ENCODE measurements around the gene ARMC6. TPM values are rescaled to one million over a fixed set of nuclear protein-coding genes. Genes with fewer than 3 reads are reported as not detected.

Gene ARMC6
- total RNA-seq, 1 experiment from 2014 or later = 66.5 TPM

DNA sequence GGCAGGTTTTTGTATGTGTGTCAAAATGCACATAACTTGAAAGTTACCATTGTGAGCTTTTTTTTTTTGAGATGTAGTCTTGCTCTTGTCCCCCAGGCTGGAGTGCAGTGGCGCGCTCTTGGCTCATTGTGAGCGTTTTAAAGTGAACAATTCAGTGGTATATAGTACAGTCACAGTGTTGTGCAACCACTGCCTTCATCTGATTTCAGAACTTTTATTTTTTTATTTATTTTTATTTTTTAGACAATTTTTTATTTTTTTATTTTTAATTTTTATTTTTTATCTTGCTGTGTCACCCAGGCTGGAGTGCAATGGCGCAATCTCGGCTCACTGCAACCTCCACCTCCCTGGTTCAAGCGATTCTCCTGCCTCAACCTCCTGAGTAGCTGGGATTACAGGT lies 45.4 kb downstream of the ARMC6 start:
- Histone ChIP-seq H3K9ac (ENCODE audit: extremely low read depth, insufficient read length, low read length) (no peak overlapping the region), H3K23me2 (ENCODE audit: insufficient read length, low read depth, low read length, poor library complexity, severe bottlenecking) (no peaks in the 10 kb centered on the region), H3K4me2 (ENCODE audit: insufficient read depth, insufficient read length, low read length) (no peak overlapping the region), H3K27ac (ENCODE audit: insufficient read length, low read depth, low read length) (no peak overlapping the region), H3K79me2 (ENCODE audit: insufficient read depth, low read length) (no peaks in the 10 kb centered on the region), H3K4ac (ENCODE audit: low read depth, low read length) (no peak overlapping the region), H3K27me3 (ENCODE audit: insufficient read depth, low read length) (no peaks in the 10 kb centered on the region; the same call in 1 of the 2 replicates), H2BK15ac (ENCODE audit: low read depth, low read length) (no peak overlapping the region), H4K20me1 (ENCODE audit: control insufficient read depth, insufficient read depth, insufficient read length) (no peaks in the 10 kb centered on the region), H2BK12ac (ENCODE audit: insufficient read length, low read depth, low read length) (no peak overlapping the region), H3K4me1 (ENCODE audit: insufficient read depth, low read length) (no peaks in the 10 kb centered on the region), H3K56ac (ENCODE audit: insufficient read length, low read depth, low read length) (no peak overlapping the region), H3K14ac (ENCODE audit: insufficient read depth, low read length) (no peak overlapping the region), H3T11ph (ENCODE audit: low read length) (no peak overlapping the region), H3K79me1 (ENCODE audit: insufficient read depth, low read depth, low read length, poor library complexity, severe bottlenecking) (no peaks in the 10 kb centered on the region), H4K91ac (ENCODE audit: insufficient read length, low read depth, low read length) (no peak overlapping the region), H3K9me3 (ENCODE audit: control insufficient read depth, low read depth, low read length) (no peaks in the 10 kb centered on the region), H2AK5ac (ENCODE audit: insufficient read length, low read length) (no peak overlapping the region), H2BK120ac (ENCODE audit: low read depth, low read length, poor library complexity, severe bottlenecking) (no peak overlapping the region), H3K23ac (ENCODE audit: insufficient read length, low read depth, low read length) (no peak overlapping the region), H4K8ac (replicated peaks; ENCODE audit: insufficient read length, low read depth, low read length) (no peak overlapping the region), H2BK20ac (ENCODE audit: low read depth, low read length, poor library complexity, severe bottlenecking) (no peak overlapping the region), H2BK5ac (ENCODE audit: insufficient read length, low read length) (no peak overlapping the region), H2AFZ (ENCODE audit: low read length) (no peak overlapping the region), H4K5ac (ENCODE audit: insufficient read length, low read depth, low read length) (no peak overlapping the region), H3K18ac (ENCODE audit: insufficient read length, low read depth, low read length) (no peak overlapping the region)
- no peak for DNase-seq
- Mint-ChIP-seq H3K9me3 (no peaks in the 10 kb centered on the region), H3K4me3 (no peak overlapping the region), H3K4me1 (peaks cover 3% of the 10 kb centered on the region in 2 experiments; a peak in 2 of 4 replicates), H3K27ac (no peak overlapping the region), H3K27me3 (ENCODE audit: low read depth) (peaks cover 76% of the 10 kb centered on the region), H3K36me3 (ENCODE audit: insufficient read depth in 1 of 3, low read depth in 3 of 3) (no peaks in the 10 kb centered on the region; a peak in 1 of 7 replicates)
- no CpG with 5 or more reads among the region's 6 CpGs for WGBS (ENCODE audit: extremely low coverage, insufficient read length, low lambda C conversion rate)
- TF ChIP-seq, protein P1, sequence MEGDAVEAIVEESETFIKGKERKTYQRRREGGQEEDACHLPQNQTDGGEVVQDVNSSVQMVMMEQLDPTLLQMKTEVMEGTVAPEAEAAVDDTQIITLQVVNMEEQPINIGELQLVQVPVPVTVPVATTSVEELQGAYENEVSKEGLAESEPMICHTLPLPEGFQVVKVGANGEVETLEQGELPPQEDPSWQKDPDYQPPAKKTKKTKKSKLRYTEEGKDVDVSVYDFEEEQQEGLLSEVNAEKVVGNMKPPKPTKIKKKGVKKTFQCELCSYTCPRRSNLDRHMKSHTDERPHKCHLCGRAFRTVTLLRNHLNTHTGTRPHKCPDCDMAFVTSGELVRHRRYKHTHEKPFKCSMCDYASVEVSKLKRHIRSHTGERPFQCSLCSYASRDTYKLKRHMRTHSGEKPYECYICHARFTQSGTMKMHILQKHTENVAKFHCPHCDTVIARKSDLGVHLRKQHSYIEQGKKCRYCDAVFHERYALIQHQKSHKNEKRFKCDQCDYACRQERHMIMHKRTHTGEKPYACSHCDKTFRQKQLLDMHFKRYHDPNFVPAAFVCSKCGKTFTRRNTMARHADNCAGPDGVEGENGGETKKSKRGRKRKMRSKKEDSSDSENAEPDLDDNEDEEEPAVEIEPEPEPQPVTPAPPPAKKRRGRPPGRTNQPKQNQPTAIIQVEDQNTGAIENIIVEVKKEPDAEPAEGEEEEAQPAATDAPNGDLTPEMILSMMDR (conservative IDR thresholded peaks at IDR 0.05) = no peak
